Endometrial microvascular endothelial cells (primary cell): ENCODE data around the gene AGBL1. TPM values are rescaled to one million over a fixed set of nuclear protein-coding genes. Genes with fewer than 3 reads are reported as not detected.

Experiments
- in situ Hi-C: cut with HindIII; loops from 2 replicates; pipeline ENCODE4 v1.10.0; 2017; ENCODE audit warnings: low sequenced_read_pairs, low pct_unique_long_range_greater_than_20kb; ENCODE audit errors: inconsistent ontology term
- total RNA-seq: library from RNA; depleted of rRNA; stranded (reverse); fragments of >200 nt; gene quantifications from one replicate; pipeline ENCODE4 v1.2.3, GENCODE V29; 2015; ENCODE audit errors: inconsistent ontology term

AGBL1 gene
- total RNA-seq, 1 donor from 2014 or later: not detected

GRCh38 chr15:86892774-86893449, 813.2 kb downstream of the AGBL1 start:
- in situ Hi-C loops: no loop called here

- in situ Hi-C loops: no loop called here
Observed at GRCh38 chr15:86894269-86894668, 814.6 kb downstream of the AGBL1 start.

GRCh38 chr15:86903642-86904421, 824.2 kb downstream of the AGBL1 start:
- in situ Hi-C loops: no loop called here

GRCh38 chr15:86905625-86906256, 826.1 kb downstream of the AGBL1 start:
- in situ Hi-C loops: no loop called here

- in situ Hi-C loops: no loop called here
Observed at GRCh38 chr15:86906376-86906775, 826.7 kb downstream of the AGBL1 start.

- in situ Hi-C loops: no loop called here
Observed at GRCh38 chr15:86911022-86911421, 831.4 kb downstream of the AGBL1 start.

- in situ Hi-C loops: no loop called here
Observed at GRCh38 chr15:86912661-86913060, 833.0 kb downstream of the AGBL1 start.

GRCh38 chr15:86915811-86916331, 836.2 kb downstream of the AGBL1 start:
- in situ Hi-C loops: no loop called here

GRCh38 chr15:86916671-86917360, 837.1 kb downstream of the AGBL1 start:
- in situ Hi-C loops: no loop called here

- in situ Hi-C loops: no loop called here
Observed at GRCh38 chr15:86917361-86917671, 837.6 kb downstream of the AGBL1 start.

- in situ Hi-C loops: no loop called here
Observed at GRCh38 chr15:86919581-86919980, 839.9 kb downstream of the AGBL1 start.

GRCh38 chr15:86929461-86929860, 849.8 kb downstream of the AGBL1 start:
- in situ Hi-C loops: no loop called here

GRCh38 chr15:86932456-86932855, 852.8 kb downstream of the AGBL1 start:
- in situ Hi-C loops: no loop called here

GRCh38 chr15:86935841-86936240, 856.2 kb downstream of the AGBL1 start:
- in situ Hi-C loops: no loop called here

GRCh38 chr15:86942285-86942684, 862.6 kb downstream of the AGBL1 start:
- in situ Hi-C loops: no loop called here

GRCh38 chr15:86948719-86949118, 869.0 kb downstream of the AGBL1 start:
- in situ Hi-C loops: no loop called here

- in situ Hi-C loops: no loop called here
Observed at GRCh38 chr15:86959254-86959653, 879.6 kb downstream of the AGBL1 start.

GRCh38 chr15:86961669-86962068, 882.0 kb downstream of the AGBL1 start:
- in situ Hi-C loops: no loop called here

- in situ Hi-C loops: no loop called here
Observed at GRCh38 chr15:86964271-86964670, 884.6 kb downstream of the AGBL1 start.
